Neural progenitor cell (in vitro differentiated cells): ENCODE data around the gene NHLH2. TPM values are rescaled to one million over a fixed set of nuclear protein-coding genes. Genes with fewer than 3 reads are reported as not detected.
A peak's percentile ranks its signal among the peaks of the same experiment; 100 is the strongest.

Experiments used
- DNase-seq: peaks from one replicate; pipeline ENCODE4 v3.0.0-alpha.2; 2016; ENCODE audit warnings: low spot score
- H2AFZ ChIP-seq: fragments of 200-600 bp; sonication (generic); replicated peaks from 2 replicates; pipeline ENCODE4 v1.6.1; 2016; ENCODE audit warnings: antibody characterized with exemption
- H3F3A ChIP-seq: fragments of 200-600 bp; sonication (generic); 2 replicates; pipeline ENCODE4 v1.6.1; 2016; ENCODE audit warnings: antibody characterized with exemption, low read depth
- H3K27ac ChIP-seq: fragments of 200-600 bp; sonication (generic); 2 replicates; pipeline ENCODE4 v1.5.1; 2016; ENCODE audit warnings: mild to moderate bottlenecking
- H3K27me3 ChIP-seq: fragments of 200-600 bp; sonication (generic); 2 replicates; pipeline ENCODE4 v1.6.1; 2016; ENCODE audit warnings: mild to moderate bottlenecking, moderate library complexity
- H3K36me3 ChIP-seq: fragments of 200-600 bp; sonication (generic); 2 replicates; pipeline ENCODE4 v1.5.1; 2016
- H3K4me1 ChIP-seq: fragments of 200-600 bp; sonication (generic); 2 replicates; pipeline ENCODE4 v1.6.1; 2016; ENCODE audit warnings: mixed run types
- H3K4me2 ChIP-seq: fragments of 200-600 bp; sonication (generic); 2 replicates; pipeline ENCODE4 v1.6.1; 2016
- H3K4me3 ChIP-seq: fragments of 200-600 bp; sonication (generic); 2 replicates; pipeline ENCODE4 v1.5.1; 2016
- H3K79me2 ChIP-seq: fragments of 200-600 bp; sonication (generic); 2 replicates; pipeline ENCODE4 v1.6.1; 2016; ENCODE audit warnings: low read depth
- H3K9ac ChIP-seq: fragments of 200-600 bp; sonication (generic); 2 replicates; pipeline ENCODE4 v1.6.1; 2016
- H3K9me3 ChIP-seq: fragments of 200-600 bp; sonication (generic); 2 replicates; pipeline ENCODE4 v1.5.1; 2016; ENCODE audit warnings: low read depth
- H4K20me1 ChIP-seq: fragments of 200-600 bp; sonication (generic); 2 replicates; pipeline ENCODE4 v1.6.1; 2016; ENCODE audit warnings: low read depth
- H3K27ac Mint-ChIP-seq: 3 replicates; pipeline ENCODE4 v1.8.0; 2021; ENCODE audit warnings: mixed read lengths
- H3K27me3 Mint-ChIP-seq: 2 replicates; pipeline ENCODE4 v1.8.0; 2022; ENCODE audit warnings: low read depth, mild to moderate bottlenecking, inconsistent platforms, moderate library complexity, mixed read lengths; ENCODE audit not compliant: insufficient read depth
- H3K36me3 Mint-ChIP-seq: 3 replicates; pipeline ENCODE4 v1.8.0; 2021; ENCODE audit warnings: mixed read lengths
- H3K4me1 Mint-ChIP-seq: 3 replicates; pipeline ENCODE4 v1.8.0; 2021; ENCODE audit warnings: mixed read lengths
- H3K4me3 Mint-ChIP-seq: 3 replicates; pipeline ENCODE4 v1.8.0; 2021; ENCODE audit warnings: mild to moderate bottlenecking, moderate library complexity, mixed read lengths
- H3K9me3 Mint-ChIP-seq: 3 replicates; pipeline ENCODE4 v1.8.0; 2020; ENCODE audit warnings: mixed read lengths
- CTCF ChIP-seq: fragments of 200-600 bp; sonication (generic); IDR thresholded peaks from 2 replicates; pipeline ENCODE4 v1.5.1; 2017; ENCODE audit warnings: antibody characterized with exemption, mild to moderate bottlenecking
- EZH2 ChIP-seq: fragments of 200-600 bp; sonication (generic); IDR thresholded peaks from 2 replicates; pipeline ENCODE4 v1.6.1; 2017; ENCODE audit warnings: antibody characterized with exemption, mild to moderate bottlenecking, moderate library complexity
- EZH2phosphoT487 ChIP-seq: fragments of 200-600 bp; sonication (generic); IDR thresholded peaks from 2 replicates; pipeline ENCODE4 v1.6.1; 2017; ENCODE audit warnings: antibody characterized with exemption
- total RNA-seq: library from RNA; depleted of rRNA; stranded (reverse); fragments of >200 nt; gene quantifications from 2 replicates; pipeline ENCODE4 v1.2.3, GENCODE V29; 2015; ENCODE audit warnings: low replicate concordance

NHLH2 gene
- total RNA-seq = 0.17 and 0.56 TPM in 2 replicates

DNA sequence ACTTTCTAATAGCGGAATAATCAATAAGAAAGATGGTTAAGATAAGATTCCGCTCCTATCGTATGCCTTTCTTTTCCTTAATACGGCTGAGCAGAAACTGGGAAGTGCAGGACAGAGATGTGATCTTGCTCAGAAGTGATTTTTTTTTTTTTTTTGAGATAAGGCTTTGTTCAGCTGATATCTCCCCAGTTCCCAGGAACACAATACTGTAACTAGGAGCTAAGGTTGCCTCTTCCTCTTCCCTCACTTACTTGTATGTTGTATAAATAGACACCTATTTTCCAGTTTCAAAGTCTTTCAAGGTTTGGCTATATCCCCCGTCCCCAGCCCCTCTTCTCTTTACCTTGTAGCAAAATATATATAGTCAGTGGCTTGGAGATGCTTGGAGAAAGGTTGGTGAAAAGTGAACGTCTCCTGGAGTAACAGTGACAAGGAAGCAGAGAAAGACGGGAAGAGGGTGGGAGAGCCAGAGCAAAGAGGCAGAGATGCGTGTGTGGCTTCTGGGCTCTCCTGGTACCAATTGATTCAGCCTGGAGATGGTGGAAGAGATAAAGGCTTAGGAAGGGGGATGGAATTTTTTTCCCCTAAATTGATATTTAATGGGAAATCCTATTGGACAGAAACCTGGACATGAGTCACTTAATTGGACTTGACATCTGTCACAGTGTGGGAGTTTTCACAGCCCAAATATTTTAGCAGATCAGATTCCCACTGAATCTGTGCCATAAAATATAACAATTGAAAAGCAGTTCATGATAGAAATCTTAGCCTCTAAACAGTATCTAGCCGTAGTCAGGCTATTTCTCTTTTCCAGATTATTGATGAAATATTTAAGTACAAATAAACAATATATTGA is at the start of gene NHLH2:
Gene NHLH2 (minus strand): TSS at position 522 of the 856 bp plus-strand sequence. CDS start 2,754 bp downstream, outside the sequence.
- H3K27me3 ChIP-seq = peaks cover 57% of the 10 kb centered on the region
- H3K27ac Mint-ChIP-seq = no peak within 1 kb of the TSS
- TF ChIP-seq EZH2 = no peak
- TF ChIP-seq EZH2phosphoT487 = no peak
- TF ChIP-seq CTCF = no peak
- no peak for DNase-seq
- no peaks in the 10 kb centered on the region for H3F3A ChIP-seq
- no peaks in the 10 kb centered on the region for H3K36me3 ChIP-seq
- no peaks in the 10 kb centered on the region for H3K9me3 ChIP-seq
- H3K36me3 Mint-ChIP-seq = no peaks in the 10 kb centered on the region
- H3K4me2 ChIP-seq = peak within 1 kb of the TSS; percentile 68
- no peak within 1 kb of the TSS for H3K9ac ChIP-seq
- no peak within 1 kb of the TSS for H2AFZ ChIP-seq
- H3K27me3 Mint-ChIP-seq = peaks cover 33% of the 10 kb centered on the region
- H3K79me2 ChIP-seq = no peaks in the 10 kb centered on the region
- peak within 1 kb of the TSS; percentile 36 for H3K4me3 ChIP-seq
- peaks cover 11% of the 10 kb centered on the region for H3K4me1 Mint-ChIP-seq
- H3K4me3 Mint-ChIP-seq = peak within 1 kb of the TSS; percentile 88
- no peak within 1 kb of the TSS for H3K27ac ChIP-seq
- H3K4me1 ChIP-seq = peaks cover 5% of the 10 kb centered on the region
- no peaks in the 10 kb centered on the region for H3K9me3 Mint-ChIP-seq
- no peaks in the 10 kb centered on the region for H4K20me1 ChIP-seq

DNA sequence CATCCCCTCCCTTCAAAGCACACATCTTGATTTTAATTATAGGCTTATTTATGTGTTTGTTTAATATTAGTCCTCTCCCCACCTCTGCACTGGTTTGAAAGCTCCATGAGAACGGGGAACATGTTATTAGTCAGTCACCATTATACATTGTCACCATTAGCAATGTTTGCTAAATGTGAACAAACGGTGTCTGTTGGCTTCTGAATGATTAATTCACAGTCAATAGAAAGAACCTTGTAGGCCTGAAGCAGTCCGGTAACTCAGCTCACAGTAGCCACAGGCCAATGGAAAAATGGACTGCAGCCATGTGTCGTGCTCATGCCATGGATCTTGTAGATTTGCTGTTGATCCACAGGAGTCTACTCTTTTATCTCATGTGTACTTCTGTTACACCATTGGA is 49.7 kb upstream of the NHLH2 start:
- H3K9me3 Mint-ChIP-seq = no peaks in the 10 kb centered on the region
- Histone ChIP-seq H3K9me3 (no peaks in the 10 kb centered on the region), H3K4me1 (no peaks in the 10 kb centered on the region), H3K27me3 (no peaks in the 10 kb centered on the region), H4K20me1 (no peaks in the 10 kb centered on the region), H3K4me2 (no peak overlapping the region), H3K9ac (no peak overlapping the region), H3K4me3 (no peak overlapping the region), H2AFZ (no peak overlapping the region), H3F3A (no peaks in the 10 kb centered on the region), H3K36me3 (no peaks in the 10 kb centered on the region), H3K27ac (no peak overlapping the region), H3K79me2 (no peaks in the 10 kb centered on the region)
- H3K4me3 Mint-ChIP-seq = no peak overlapping the region
- DNase-seq = no peak
- no peaks in the 10 kb centered on the region for H3K4me1 Mint-ChIP-seq
- no peaks in the 10 kb centered on the region for H3K27me3 Mint-ChIP-seq
- no peak for TF ChIP-seq CTCF
- TF ChIP-seq EZH2 = no peak
- no peak for TF ChIP-seq EZH2phosphoT487
- no peak overlapping the region for H3K27ac Mint-ChIP-seq
- H3K36me3 Mint-ChIP-seq = no peaks in the 10 kb centered on the region

GRCh38 chr1:115888976-115889375 is 48.0 kb upstream of the NHLH2 start:
- Histone ChIP-seq H4K20me1 (no peaks in the 10 kb centered on the region), H3K27ac (no peak overlapping the region), H3K79me2 (no peaks in the 10 kb centered on the region), H3F3A (no peaks in the 10 kb centered on the region), H3K36me3 (no peaks in the 10 kb centered on the region), H2AFZ (no peak overlapping the region), H3K4me2 (no peak overlapping the region), H3K9ac (no peak overlapping the region), H3K27me3 (no peaks in the 10 kb centered on the region), H3K4me1 (no peaks in the 10 kb centered on the region), H3K9me3 (no peaks in the 10 kb centered on the region), H3K4me3 (no peak overlapping the region)
- H3K4me1 Mint-ChIP-seq = no peaks in the 10 kb centered on the region
- no peaks in the 10 kb centered on the region for H3K27me3 Mint-ChIP-seq
- no peak overlapping the region for H3K4me3 Mint-ChIP-seq
- H3K36me3 Mint-ChIP-seq = no peaks in the 10 kb centered on the region
- no peak overlapping the region for H3K27ac Mint-ChIP-seq
- no peak for TF ChIP-seq CTCF
- TF ChIP-seq EZH2 = no peak
- no peak for TF ChIP-seq EZH2phosphoT487
- DNase-seq = no peak
- H3K9me3 Mint-ChIP-seq = no peaks in the 10 kb centered on the region
